Measurements from ENCODE around the gene CLUH.

The CLUH gene

GRCh38 chr17:2711608-2712299 lies at the start of gene CLUH:
TSS of gene CLUH (minus strand) at chr17:2711764. CDS start at chr17:2711661, 103 bp downstream.
- H3K9me3 Mint-ChIP-seq = no peaks in the 10 kb centered on the region
- ATAC-seq (replicated peaks) = peak; percentile 88 to 89
- H3K27ac Mint-ChIP-seq = peak within 1 kb of the TSS; percentile 96
- peak within 1 kb of the TSS; percentile 93 to 94 for H3K4me3 Mint-ChIP-seq
- peaks cover 35 to 42% of the 10 kb centered on the region in 2 donors for H3K4me1 Mint-ChIP-seq
- no peaks in the 10 kb centered on the region for H3K27me3 Mint-ChIP-seq
- peak; percentile 98 for DNase-seq
- H3K36me3 Mint-ChIP-seq = peaks cover 7 to 8% of the 10 kb centered on the region in 2 donors

- Mint-ChIP-seq H3K36me3 (no peaks in the 10 kb centered on the region), H3K27me3 (peaks cover 44 to 58% of the 10 kb centered on the region in 2 donors), H3K4me1 (peaks cover 5 to 10% of the 10 kb centered on the region in 2 donors), H3K9me3 (no peaks in the 10 kb centered on the region), H3K4me3 (no peak overlapping the region), H3K27ac (no peak overlapping the region)
- ATAC-seq (replicated peaks) (no peak), DNase-seq (no peak)
Observed at GRCh38 chr17:2758870-2759269, 47.3 kb upstream of the CLUH start.

GRCh38 chr17:2755891-2756724 lies 44.5 kb upstream of the CLUH start:
- no peak overlapping the region for H3K27ac Mint-ChIP-seq
- DNase-seq (no peak), ATAC-seq (replicated peaks) (no peak)
- H3K9me3 Mint-ChIP-seq = no peaks in the 10 kb centered on the region
- peaks cover 50 to 64% of the 10 kb centered on the region in 2 donors for H3K27me3 Mint-ChIP-seq
- no peaks in the 10 kb centered on the region for H3K36me3 Mint-ChIP-seq
- peak overlapping the region; percentile 71 to 74 for H3K4me3 Mint-ChIP-seq
- H3K4me1 Mint-ChIP-seq = peaks cover 5 to 10% of the 10 kb centered on the region in 2 donors

- DNase-seq = no peak
- peaks cover 50 to 71% of the 10 kb centered on the region in 2 donors for H3K27me3 Mint-ChIP-seq
- H3K4me3 Mint-ChIP-seq = no peak overlapping the region
- peaks cover 4 to 8% of the 10 kb centered on the region in 2 donors for H3K4me1 Mint-ChIP-seq
- no peak overlapping the region for H3K27ac Mint-ChIP-seq
- no peaks in the 10 kb centered on the region for H3K9me3 Mint-ChIP-seq
- no peaks in the 10 kb centered on the region for H3K36me3 Mint-ChIP-seq
- ATAC-seq (replicated peaks) = no peak
Observed at GRCh38 chr17:2751491-2751890, 39.9 kb upstream of the CLUH start.

- no peak for DNase-seq
- H3K4me1 Mint-ChIP-seq = no peaks in the 10 kb centered on the region
- peaks cover 46 to 67% of the 10 kb centered on the region in 2 donors for H3K27me3 Mint-ChIP-seq
- H3K4me3 Mint-ChIP-seq = no peak overlapping the region
- H3K27ac Mint-ChIP-seq = no peak overlapping the region
- H3K36me3 Mint-ChIP-seq = no peaks in the 10 kb centered on the region
- no peak for ATAC-seq (replicated peaks)
- H3K9me3 Mint-ChIP-seq = no peaks in the 10 kb centered on the region
Observed at GRCh38 chr17:2750721-2751120, 39.2 kb upstream of the CLUH start.

GRCh38 chr17:2749784-2750181 lies 38.2 kb upstream of the CLUH start:
- peak; percentile 65 for DNase-seq
- H3K4me1 Mint-ChIP-seq = no peaks in the 10 kb centered on the region
- no peaks in the 10 kb centered on the region for H3K36me3 Mint-ChIP-seq
- no peak overlapping the region for H3K27ac Mint-ChIP-seq
- peaks cover 54 to 77% of the 10 kb centered on the region in 2 donors for H3K27me3 Mint-ChIP-seq
- peak; percentile 97 to 98 for ATAC-seq (replicated peaks)
- H3K4me3 Mint-ChIP-seq = no peak overlapping the region
- H3K9me3 Mint-ChIP-seq = no peaks in the 10 kb centered on the region

GRCh38 chr17:2749058-2749783 lies 37.7 kb upstream of the CLUH start, which contains the start of gene CCDC92B:
TSS of gene CCDC92B (minus strand) at chr17:2749652. CDS start at chr17:2735145, 14,507 bp downstream.
- no peak for ATAC-seq (replicated peaks)
- DNase-seq = no peak
- Mint-ChIP-seq H3K27me3 (peaks cover 59 to 80% of the 10 kb centered on the region in 2 donors), H3K27ac (no peak within 1 kb of the TSS), H3K4me1 (no peaks in the 10 kb centered on the region), H3K36me3 (no peaks in the 10 kb centered on the region), H3K4me3 (no peak within 1 kb of the TSS), H3K9me3 (no peaks in the 10 kb centered on the region)

- H3K4me1 Mint-ChIP-seq = no peaks in the 10 kb centered on the region
- H3K9me3 Mint-ChIP-seq = no peaks in the 10 kb centered on the region
- peaks cover 50 to 61% of the 10 kb centered on the region in 2 donors for H3K27me3 Mint-ChIP-seq
- DNase-seq (no peak), ATAC-seq (replicated peaks) (no peak)
- H3K4me3 Mint-ChIP-seq = no peak overlapping the region
- no peak overlapping the region for H3K27ac Mint-ChIP-seq
- no peaks in the 10 kb centered on the region for H3K36me3 Mint-ChIP-seq
Observed at GRCh38 chr17:2745317-2746037, 33.9 kb upstream of the CLUH start.

- no peak for ATAC-seq (replicated peaks)
- DNase-seq = no peak
- Mint-ChIP-seq H3K4me1 (no peaks in the 10 kb centered on the region), H3K9me3 (no peaks in the 10 kb centered on the region), H3K4me3 (no peak overlapping the region), H3K36me3 (no peaks in the 10 kb centered on the region), H3K27ac (no peak overlapping the region), H3K27me3 (peaks cover 19 to 26% of the 10 kb centered on the region in 2 donors)
Observed at GRCh38 chr17:2737693-2738092, 26.1 kb upstream of the CLUH start.

GRCh38 chr17:2736956-2737355 lies 25.4 kb upstream of the CLUH start:
- DNase-seq (no peak), ATAC-seq (replicated peaks) (no peak)
- Mint-ChIP-seq H3K27ac (no peak overlapping the region), H3K36me3 (no peaks in the 10 kb centered on the region), H3K9me3 (no peaks in the 10 kb centered on the region), H3K4me3 (no peak overlapping the region), H3K4me1 (no peaks in the 10 kb centered on the region), H3K27me3 (peaks cover 17 to 29% of the 10 kb centered on the region in 2 donors)

GRCh38 chr17:2735896-2736295 lies 24.3 kb upstream of the CLUH start:
- no peak for DNase-seq
- H3K4me3 Mint-ChIP-seq = no peak overlapping the region
- no peak overlapping the region for H3K27ac Mint-ChIP-seq
- no peaks in the 10 kb centered on the region for H3K9me3 Mint-ChIP-seq
- H3K36me3 Mint-ChIP-seq = no peaks in the 10 kb centered on the region
- no peak for ATAC-seq (replicated peaks)
- H3K4me1 Mint-ChIP-seq = no peaks in the 10 kb centered on the region
- peaks cover 19 to 34% of the 10 kb centered on the region in 2 donors for H3K27me3 Mint-ChIP-seq

GRCh38 chr17:2734939-2735338 lies 23.4 kb upstream of the CLUH start:
- H3K36me3 Mint-ChIP-seq = no peaks in the 10 kb centered on the region
- H3K27ac Mint-ChIP-seq = no peak overlapping the region
- DNase-seq (no peak), ATAC-seq (replicated peaks) (no peak)
- H3K27me3 Mint-ChIP-seq = peaks cover 24 to 44% of the 10 kb centered on the region in 2 donors
- no peak overlapping the region for H3K4me3 Mint-ChIP-seq
- H3K4me1 Mint-ChIP-seq = no peaks in the 10 kb centered on the region
- H3K9me3 Mint-ChIP-seq = no peaks in the 10 kb centered on the region

- Mint-ChIP-seq H3K27me3 (peaks cover 34 to 55% of the 10 kb centered on the region in 2 donors), H3K27ac (no peak overlapping the region), H3K9me3 (no peaks in the 10 kb centered on the region), H3K4me3 (no peak overlapping the region), H3K4me1 (no peaks in the 10 kb centered on the region), H3K36me3 (no peaks in the 10 kb centered on the region)
- DNase-seq = no peak
- no peak for ATAC-seq (replicated peaks)
Observed at GRCh38 chr17:2731807-2732206, 20.2 kb upstream of the CLUH start.

Measured in stimulated activated naive B cell treated with anti-CD40 and anti-IgM and Interleukin-4, amounts not matched to agents 10 μg/mL and 1 μg/mL and 100 μg/mL, for 72 hours (primary cell).